Right ventricle myocardium inferior (tissue), 1 donor: Measurements from ENCODE around the gene KRTAP10-1. TPM values are rescaled to one million over a fixed set of nuclear protein-coding genes. Genes with fewer than 3 reads are reported as not detected.
"Not testable (repeated sequence)": the region's sequence is repeated elsewhere in the genome, so short reads cannot be mapped to it uniquely, and the experiment has no call there.

Experiments used
- ATAC-seq: fragments of 200-7000 bp; cut with Tn5 transposase; one replicate; pipeline ENCODE4 v1.9.1; 2020; ENCODE audit warnings: mild to moderate bottlenecking, moderate library complexity
- DNase-seq: peaks from one replicate; pipeline ENCODE4 v3.0.0; 2021; ENCODE audit errors: missing footprints
- intact Hi-C: fragments of 100-400 bp; cut with DNase I; formaldehyde crosslinking; loops from one replicate; pipeline ENCODE4 v1.11.0; 2022
- total RNA-seq: library from RNA; stranded (reverse); fragmentation: NEBNext Ultra II Directional; extraction: Animal tissue kit (Norgen Biotek cat#: 25700); gene quantifications from one replicate; pipeline ENCODE4 v1.2.1, GENCODE V29; 2021
- donor health status: DM: no; HTN: yes; CAD: no; lungs with severe emphysema.

KRTAP10-1 gene
- total RNA-seq, 1 donor from 2014 or later, result not detected

DNA sequence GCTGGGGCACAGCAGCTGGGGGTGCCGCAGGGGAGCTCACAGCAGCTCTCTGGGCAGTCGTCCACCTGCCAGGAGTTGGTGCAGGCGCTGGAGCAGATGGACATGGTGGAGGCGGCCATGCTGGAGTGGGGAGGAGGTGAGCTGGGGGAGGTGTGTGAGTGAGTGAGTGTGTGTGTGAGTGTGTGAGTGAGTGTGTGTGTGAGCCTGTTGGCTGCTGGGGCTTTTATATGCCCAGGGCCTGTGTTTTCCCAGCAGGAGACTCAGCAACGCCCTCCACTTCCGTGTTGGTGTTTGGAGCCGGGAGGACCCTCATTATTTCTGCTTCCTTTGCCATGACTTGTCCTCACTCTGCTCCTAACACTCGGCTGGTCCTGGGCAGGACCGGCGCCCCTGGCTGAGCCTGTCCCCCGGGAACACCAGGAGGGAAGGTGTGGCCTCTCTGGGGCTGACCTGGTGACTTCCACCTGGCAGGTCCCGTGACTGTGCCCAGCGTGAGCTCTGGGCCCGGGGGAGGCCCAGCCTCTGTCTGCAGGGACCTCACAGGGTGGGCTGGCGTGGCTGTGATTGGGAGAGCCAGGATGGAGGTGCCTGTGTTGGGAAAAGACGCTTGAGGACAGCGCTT lies 11.5 kb upstream of the KRTAP10-1 start, which contains the start of gene KRTAP10-2:
Gene KRTAP10-2, minus strand, starts transcription at position 166 of the 622 bp plus-strand sequence. Its CDS starts 47 bp downstream, at position 119.
- DNase-seq (no peak), ATAC-seq (no peak)
- intact Hi-C loops, result no loop called here

DNA sequence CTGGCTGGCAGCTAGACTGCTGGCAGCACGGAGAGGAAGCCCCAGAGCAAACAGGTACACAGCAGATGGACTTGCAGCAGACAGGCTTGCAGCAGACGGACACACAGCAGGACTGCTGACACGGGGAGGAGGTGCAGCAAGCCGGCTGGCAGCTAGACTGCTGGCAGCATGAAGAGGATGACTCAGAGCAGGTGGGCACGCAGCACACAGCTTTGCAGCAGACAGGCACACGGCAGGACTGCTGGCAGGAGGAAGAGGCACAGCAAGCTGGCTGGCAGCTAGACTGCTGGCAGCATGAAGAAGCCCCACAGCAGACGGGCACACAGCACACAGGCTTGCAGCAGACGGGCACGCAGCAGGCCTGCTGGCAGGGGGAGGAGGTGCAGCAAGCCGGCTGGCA lies 10.8 kb upstream of the KRTAP10-1 start:
- no peak for DNase-seq
- ATAC-seq, result no peak

DNA sequence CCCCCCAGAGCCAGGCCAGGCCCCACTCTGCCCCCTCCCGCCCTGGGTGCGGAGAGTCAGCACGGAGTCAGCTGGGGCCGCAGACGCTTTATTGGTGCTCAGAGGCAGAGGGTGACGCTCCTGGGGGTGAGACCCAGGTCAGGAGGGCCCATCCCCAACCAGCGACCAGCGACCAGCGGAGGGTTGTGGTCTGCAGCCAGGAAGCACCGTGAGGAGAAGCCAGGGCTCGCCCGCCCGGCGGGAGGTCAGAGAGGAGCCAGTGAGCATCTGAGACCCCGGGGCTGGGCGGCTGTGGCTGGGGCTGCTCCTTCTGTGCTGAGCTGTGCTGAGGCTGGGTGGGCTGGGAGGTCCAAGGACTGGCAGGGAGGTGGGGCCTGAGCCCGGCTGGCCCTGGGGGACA lies 10.3 kb upstream of the KRTAP10-1 start:
- ATAC-seq, DNase-seq, intact Hi-C loops: not testable (repeated sequence)

More for the DNA sequence above, 10.8 kb upstream of the KRTAP10-1 start:
- intact Hi-C loops, result no loop called here

GRCh38 chr21:44549525-44550211 lies 9.7 kb upstream of the KRTAP10-1 start:
- no peak for ATAC-seq
- intact Hi-C loops, result no loop called here

GRCh38 chr21:44548922-44549321 lies 8.9 kb upstream of the KRTAP10-1 start:
- intact Hi-C loops, result no loop called here
- DNase-seq (no peak), ATAC-seq (no peak)

More at GRCh38 chr21:44549525-44550211, 9.7 kb upstream of the KRTAP10-1 start:
- no peak for DNase-seq

DNA sequence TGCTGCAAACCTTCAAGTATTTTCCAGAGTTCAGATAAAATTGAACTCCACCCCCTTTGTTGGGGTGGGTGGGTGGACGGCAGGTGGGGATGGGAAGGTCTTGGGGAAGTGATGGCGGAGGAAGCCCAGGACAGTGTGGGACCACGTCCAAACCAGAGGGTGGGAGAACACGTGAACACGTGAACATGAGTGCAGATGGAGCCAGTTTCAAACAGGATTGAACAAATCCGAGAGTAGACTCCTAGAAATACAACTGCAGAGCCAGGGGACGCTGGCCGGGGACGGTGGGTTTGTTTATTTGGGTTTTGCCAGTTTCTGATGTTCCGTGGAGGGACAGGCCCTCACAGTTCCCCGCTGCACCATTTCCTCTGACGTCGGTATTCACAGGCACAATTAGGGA lies 8.4 kb upstream of the KRTAP10-1 start:
- ATAC-seq (no peak), DNase-seq (no peak)
- intact Hi-C loops, result no loop called here

- intact Hi-C loops, result no loop called here
Observed at GRCh38 chr21:44547656-44548331, 7.8 kb upstream of the KRTAP10-1 start.

GRCh38 chr21:44544566-44544965 lies 4.6 kb upstream of the KRTAP10-1 start:
- intact Hi-C loops, result no loop called here
- DNase-seq (no peak), ATAC-seq (no peak)

More at GRCh38 chr21:44547656-44548331, 7.8 kb upstream of the KRTAP10-1 start:
- ATAC-seq (no peak), DNase-seq (no peak)

DNA sequence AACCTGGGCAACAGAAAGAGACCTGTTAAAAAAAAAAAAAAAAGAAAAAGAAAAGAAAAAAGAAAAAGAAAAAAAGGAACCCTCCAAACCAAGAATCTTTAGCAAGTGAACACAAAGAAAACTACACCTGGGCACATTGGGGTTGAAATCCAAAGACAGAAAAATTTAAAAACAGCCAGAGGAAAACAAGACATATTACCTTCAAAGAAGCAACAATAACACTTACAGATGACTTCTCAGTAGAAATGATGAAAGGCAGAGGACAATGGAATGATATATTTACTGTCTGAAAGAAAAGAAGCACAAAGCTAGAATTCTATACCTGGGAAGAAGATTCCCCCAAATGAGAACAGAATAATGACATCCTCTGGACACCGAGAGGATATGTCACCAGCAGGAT lies 2.7 kb upstream of the KRTAP10-1 start:
- ATAC-seq, result no peak
- intact Hi-C loops, result no loop called here

GRCh38 chr21:44540741-44541288 lies 820 bp upstream of the KRTAP10-1 start:
- DNase-seq (no peak), ATAC-seq (no peak)
- intact Hi-C loops, result no loop called here

More for the DNA sequence above, 2.7 kb upstream of the KRTAP10-1 start:
- no peak for DNase-seq

GRCh38 chr21:44539046-44539445 lies 949 bp downstream of the KRTAP10-1 start:
- no peak for ATAC-seq
- no peak for DNase-seq
- intact Hi-C loops, result no loop called here

GRCh38 chr21:44537930-44538911 lies 1.8 kb downstream of the KRTAP10-1 start:
- no peak for DNase-seq
- no peak for ATAC-seq
- intact Hi-C loops, result no loop called here

GRCh38 chr21:44535963-44536362 lies 4.0 kb downstream of the KRTAP10-1 start:
- DNase-seq (no peak), ATAC-seq (no peak)
- intact Hi-C loops, result no loop called here

DNA sequence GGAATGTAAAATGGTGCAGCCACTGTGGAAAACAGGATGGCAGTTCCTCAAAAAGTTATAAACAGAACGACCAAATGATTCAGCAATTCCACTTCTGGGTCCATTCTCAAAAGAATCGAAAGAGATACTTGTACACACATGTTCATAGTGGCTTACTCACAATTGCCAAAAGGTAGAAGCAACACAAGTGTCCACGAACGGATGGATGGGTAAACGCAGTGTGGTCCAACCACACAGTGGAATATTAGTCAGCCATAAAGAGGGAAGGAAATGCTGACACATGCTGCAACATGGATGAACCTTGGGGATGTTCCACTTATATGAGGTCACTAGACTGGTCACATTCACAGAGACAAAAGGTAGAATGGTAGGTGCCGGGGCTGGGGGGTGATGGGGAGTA lies 5.3 kb downstream of the KRTAP10-1 start:
- ATAC-seq (no peak), DNase-seq (no peak)
- intact Hi-C loops, result no loop called here

DNA sequence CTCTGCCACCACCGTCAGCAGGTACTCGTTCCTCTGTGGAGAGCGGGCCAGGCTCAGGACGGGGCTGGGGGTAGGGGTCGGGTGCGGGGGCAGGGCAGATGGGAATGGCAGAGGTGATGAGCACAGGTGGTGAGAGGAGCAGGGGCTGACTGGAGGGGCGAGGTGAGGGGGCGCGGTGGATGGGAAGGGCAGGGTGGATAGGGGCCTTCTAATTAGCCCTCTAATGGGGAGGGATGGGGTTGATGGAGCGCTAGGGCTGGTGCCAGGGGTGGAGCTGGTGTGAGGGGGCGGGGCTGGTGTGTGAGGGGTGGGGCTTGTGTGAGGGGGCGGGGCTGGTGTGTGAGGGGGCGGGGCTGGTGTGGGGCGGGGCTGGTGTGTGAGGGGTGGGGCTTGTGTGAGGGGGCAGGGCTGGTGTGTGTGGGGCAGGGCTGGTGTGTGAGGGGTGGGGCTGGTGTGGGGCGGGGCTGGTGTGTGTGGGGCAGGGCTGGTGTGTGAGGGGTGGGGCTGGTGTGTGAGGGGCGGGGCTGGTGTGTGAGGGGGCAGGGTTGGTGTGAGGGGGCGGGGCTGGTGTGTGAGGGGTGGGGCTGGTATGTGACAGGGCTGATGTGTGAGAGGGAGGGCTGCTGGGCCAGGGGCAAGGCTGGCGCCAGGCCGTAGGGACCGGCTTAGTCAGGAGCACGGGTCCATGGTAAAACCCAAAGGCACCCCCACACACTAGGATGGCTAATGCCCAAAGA lies 5.9 kb downstream of the KRTAP10-1 start:
- ATAC-seq, result no peak
- intact Hi-C loops, result no loop called here
- DNase-seq, result no peak

DNA sequence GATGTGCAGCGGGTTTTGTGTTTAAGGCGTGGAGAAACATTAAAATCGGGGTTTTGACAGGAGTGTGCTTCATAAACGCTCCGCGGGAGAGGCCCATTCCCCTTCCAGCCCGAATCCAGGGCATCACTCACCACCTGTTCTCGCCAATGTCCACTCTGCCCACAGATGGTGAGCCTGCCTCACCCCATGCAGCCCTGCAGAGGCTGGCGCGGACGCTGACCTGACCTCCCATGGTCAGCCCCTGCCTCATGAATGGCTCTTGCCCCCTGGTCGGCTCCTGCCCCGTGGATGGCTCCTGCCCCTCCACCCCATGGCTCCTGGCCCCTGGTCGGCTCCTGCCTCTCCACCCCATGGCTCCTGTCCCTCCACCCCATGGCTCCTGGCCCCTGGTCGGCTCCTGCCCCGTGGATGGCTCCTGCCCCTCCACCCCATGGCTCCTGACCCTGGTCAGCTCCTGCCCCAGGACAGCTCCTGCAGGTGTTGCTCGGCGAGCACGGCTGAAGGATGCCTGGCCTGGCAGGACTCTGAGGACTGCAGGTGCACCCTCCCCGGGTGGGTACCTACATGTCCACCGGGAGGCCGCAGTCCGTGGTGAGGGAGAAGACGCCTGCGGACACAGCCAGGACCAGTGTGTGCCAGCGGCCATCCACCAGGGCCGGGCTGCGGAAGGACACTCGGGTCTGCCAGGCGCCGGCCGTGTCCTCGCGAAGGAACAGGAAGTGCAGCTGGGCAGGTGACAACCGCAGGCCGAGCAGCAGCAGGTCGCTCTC lies 6.7 kb downstream of the KRTAP10-1 start:
- ATAC-seq, result no peak
- no peak for DNase-seq
- intact Hi-C loops, result no loop called here

GRCh38 chr21:44532712-44533111 lies 7.3 kb downstream of the KRTAP10-1 start:
- intact Hi-C loops, result no loop called here
- ATAC-seq, result no peak
- DNase-seq, result no peak
